K562 (cell line): Measurements from ENCODE around the gene RNF187. TPM values are rescaled to one million over a fixed set of nuclear protein-coding genes. Genes with fewer than 3 reads are reported as not detected.

Experiments used
- HEY1 ChIP-seq: fragments of 250-450 bp; sonication (Bioruptor Pico); IDR thresholded peaks from 2 replicates; pipeline ENCODE4 v1.5.0; 2020; ENCODE audit warnings: mild to moderate bottlenecking, moderate library complexity, borderline replicate concordance
- HMG20B ChIP-seq: fragments of 250-450 bp; sonication (Bioruptor Pico); IDR thresholded peaks from 2 replicates; pipeline ENCODE4 v1.5.0; 2021; ENCODE audit warnings: mild to moderate bottlenecking
- IFI16 ChIP-seq: fragments of 250-450 bp; sonication (Bioruptor Pico); IDR thresholded peaks from 2 replicates; pipeline ENCODE4 v2.1.2; 2022; ENCODE audit warnings: mild to moderate bottlenecking, inconsistent platforms
- KDM5B ChIP-seq: fragments of 200-600 bp; sonication (generic); IDR thresholded peaks from 2 replicates; pipeline ENCODE4 v1.6.1; 2012; ENCODE audit warnings: low read depth, mild to moderate bottlenecking, moderate library complexity, low read length, control low read depth, inconsistent platforms; ENCODE audit not compliant: insufficient replicate concordance
- MYBL2 ChIP-seq, 2 experiments: fragments of 450-650 bp in 1 of 2; sonication (generic) in 1 of 2; formaldehyde crosslinking in 1 of 2; IDR thresholded peaks; 2 replicates each; pipeline versions ENCODE4 v1.6.1 to v1.8.1; 2017 to 2022; ENCODE audit warnings: borderline replicate concordance in 1 of 2, inconsistent platforms in 1 of 2, low read depth in 1 of 2, mild to moderate bottlenecking in 1 of 2, missing genetic modification reagents in 1 of 2, moderate library complexity in 1 of 2
- NEUROD1 ChIP-seq: fragments of 150-350 bp; IDR thresholded peaks from 2 replicates; pipeline ENCODE4 v1.6.1; 2014; ENCODE audit warnings: borderline replicate concordance, low read length, low read depth; ENCODE audit not compliant: partially characterized antibody
- NONO ChIP-seq, 2 experiments: fragments of 200-400 bp in 1 of 2; fragments of 450-650 bp in 1 of 2; formaldehyde crosslinking in 1 of 2; IDR thresholded peaks; 2 replicates each; pipeline ENCODE4 v1.6.1; 2017; ENCODE audit warnings: low read depth in 2 of 2, mild to moderate bottlenecking in 2 of 2, moderate library complexity in 2 of 2, low read length in 1 of 2
- PRMT5 ChIP-seq: sonication (generic); formaldehyde crosslinking; IDR thresholded peaks from 2 replicates; pipeline ENCODE4 v1.5.0; 2020; ENCODE audit warnings: missing genetic modification reagents
- PTTG1 ChIP-seq: fragments of 450-650 bp; IDR thresholded peaks from 2 replicates; pipeline ENCODE4 v1.6.1; 2016; ENCODE audit warnings: low read depth, mild to moderate bottlenecking, missing genetic modification characterization, missing compliant biosample characterization
- SRSF1 ChIP-seq: fragments of 200-400 bp; formaldehyde crosslinking; IDR thresholded peaks from 2 replicates; pipeline ENCODE4 v1.6.1; 2017; ENCODE audit warnings: mild to moderate bottlenecking, low read depth, low read length, moderate library complexity
- SRSF9 ChIP-seq: fragments of 200-400 bp; formaldehyde crosslinking; IDR thresholded peaks from 2 replicates; pipeline ENCODE4 v1.6.1; 2017; ENCODE audit warnings: low read depth, low read length, borderline replicate concordance
- TCF7 ChIP-seq: sonication (generic); IDR thresholded peaks from 2 replicates; pipeline ENCODE4 v1.6.1; 2016; ENCODE audit warnings: antibody characterized with exemption, borderline replicate concordance
- TEAD4 ChIP-seq, 2 experiments: sonication (generic) in 1 of 2; formaldehyde crosslinking in 1 of 2; IDR thresholded peaks; 2 replicates each; pipeline versions ENCODE4 v1.6.1 to v1.8.0; 2012 to 2022; ENCODE audit warnings: borderline replicate concordance in 1 of 2, inconsistent platforms in 1 of 2, low read length in 1 of 2, mild to moderate bottlenecking in 1 of 2, missing genetic modification reagents in 1 of 2
- ZNF263 ChIP-seq: sonication (generic); formaldehyde crosslinking; IDR thresholded peaks from 2 replicates; pipeline ENCODE4 v1.8.0; 2022; ENCODE audit warnings: mild to moderate bottlenecking, missing genetic modification reagents, borderline replicate concordance
- ZNF551 ChIP-seq: fragments of 250-450 bp; sonication (Bioruptor Pico); IDR thresholded peaks from 2 replicates; pipeline ENCODE4 v1.5.0; 2021; ENCODE audit warnings: mild to moderate bottlenecking, moderate library complexity
- ZNF583 ChIP-seq: fragments of 250-450 bp; sonication (Bioruptor Pico); IDR thresholded peaks from 2 replicates; pipeline ENCODE4 v1.4.0; 2020
- polyA plus RNA-seq, 8 experiments: library from polyadenylated mRNA; depleted of rRNA in 4 of 8; stranded (reverse) in 5 of 8; unstranded in 3 of 8; fragments of >200 nt; fragmentation: Nextera tagmentation in 2 of 8; fragmentation: Illumina TruSeq in 1 of 8; extraction: Ambion mirVana in 2 of 8; extraction: Trizol in 1 of 8; gene quantifications; 2 replicates each; pipeline versions ENCODE4 v1.2.1 to v1.2.3, GENCODE V29; 2011 to 2014; ENCODE audit warnings: inconsistent platforms in 1 of 8, missing spikeins in 1 of 8
- total RNA-seq, 7 experiments: library from RNA; depleted of rRNA in 6 of 7; stranded (reverse); fragments of >200 nt in 6 of 7; fragmentation: Illumina TruSeq in 2 of 7; extraction: Trizol in 2 of 7; gene quantifications; 2 replicates each; pipeline versions ENCODE4 v1.2.1 to v1.2.3, GENCODE V29; 2011 to 2021; ENCODE audit warnings: low replicate concordance in 1 of 7
- TF ChIP-seq, protein P1 (sequence below): fragments of 200-800 bp; sonication (Bioruptor generic); IDR thresholded peaks from 2 replicates; pipeline ENCODE4 v1.6.1; 2016; ENCODE audit warnings: missing genetic modification characterization, missing compliant biosample characterization
- TF ChIP-seq, protein P2 (sequence below), 2 experiments: fragments of 150-350 bp in 1 of 2; IDR thresholded peaks; 2 replicates each; pipeline ENCODE4 v1.6.1; 2012 to 2016; ENCODE audit warnings: low read depth in 2 of 2, low read length in 2 of 2, mild to moderate bottlenecking in 1 of 2, moderate library complexity in 1 of 2

RNF187 gene
- total and polyA plus RNA-seq, 9 of the 15 experiments (the other 6 are each of a cell fraction or from before 2014, with no cell fraction given), result 2.3 to 119 (median 41.9) TPM

DNA sequence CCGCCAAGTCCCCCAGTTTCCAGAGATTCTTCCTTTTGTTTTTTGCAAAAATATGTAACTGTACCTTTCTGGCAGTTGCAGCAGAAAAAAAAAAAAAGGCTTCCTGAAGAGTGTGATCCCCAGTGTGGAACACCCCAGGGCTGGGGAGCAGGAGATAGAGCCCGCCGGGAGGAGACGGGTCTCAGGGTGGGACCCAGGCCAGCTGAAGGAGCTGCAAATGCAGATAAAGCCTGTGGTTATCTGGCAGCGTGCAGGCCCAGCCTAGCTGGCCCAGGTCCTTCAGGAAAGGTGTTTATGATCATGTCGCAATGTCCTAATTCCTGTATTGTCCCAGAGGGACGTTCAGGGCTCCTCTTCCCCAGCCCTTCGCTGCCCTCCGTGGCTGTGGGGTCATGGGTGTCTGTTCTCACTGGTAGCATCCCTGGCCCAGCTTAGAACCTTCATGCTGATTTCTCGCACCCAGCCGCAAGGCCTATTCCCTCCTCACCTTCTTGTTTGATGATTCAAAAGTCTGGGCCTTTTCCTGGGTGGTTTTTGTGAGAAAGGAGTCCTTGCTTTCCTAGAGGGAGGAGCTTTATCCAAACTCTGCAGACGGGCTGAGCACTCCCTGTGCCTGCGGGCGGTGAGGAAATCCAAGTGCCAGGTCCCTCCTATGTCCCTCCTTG, 26.2 kb downstream of the RNF187 start (continued):
- TF ChIP-seq, protein P1, sequence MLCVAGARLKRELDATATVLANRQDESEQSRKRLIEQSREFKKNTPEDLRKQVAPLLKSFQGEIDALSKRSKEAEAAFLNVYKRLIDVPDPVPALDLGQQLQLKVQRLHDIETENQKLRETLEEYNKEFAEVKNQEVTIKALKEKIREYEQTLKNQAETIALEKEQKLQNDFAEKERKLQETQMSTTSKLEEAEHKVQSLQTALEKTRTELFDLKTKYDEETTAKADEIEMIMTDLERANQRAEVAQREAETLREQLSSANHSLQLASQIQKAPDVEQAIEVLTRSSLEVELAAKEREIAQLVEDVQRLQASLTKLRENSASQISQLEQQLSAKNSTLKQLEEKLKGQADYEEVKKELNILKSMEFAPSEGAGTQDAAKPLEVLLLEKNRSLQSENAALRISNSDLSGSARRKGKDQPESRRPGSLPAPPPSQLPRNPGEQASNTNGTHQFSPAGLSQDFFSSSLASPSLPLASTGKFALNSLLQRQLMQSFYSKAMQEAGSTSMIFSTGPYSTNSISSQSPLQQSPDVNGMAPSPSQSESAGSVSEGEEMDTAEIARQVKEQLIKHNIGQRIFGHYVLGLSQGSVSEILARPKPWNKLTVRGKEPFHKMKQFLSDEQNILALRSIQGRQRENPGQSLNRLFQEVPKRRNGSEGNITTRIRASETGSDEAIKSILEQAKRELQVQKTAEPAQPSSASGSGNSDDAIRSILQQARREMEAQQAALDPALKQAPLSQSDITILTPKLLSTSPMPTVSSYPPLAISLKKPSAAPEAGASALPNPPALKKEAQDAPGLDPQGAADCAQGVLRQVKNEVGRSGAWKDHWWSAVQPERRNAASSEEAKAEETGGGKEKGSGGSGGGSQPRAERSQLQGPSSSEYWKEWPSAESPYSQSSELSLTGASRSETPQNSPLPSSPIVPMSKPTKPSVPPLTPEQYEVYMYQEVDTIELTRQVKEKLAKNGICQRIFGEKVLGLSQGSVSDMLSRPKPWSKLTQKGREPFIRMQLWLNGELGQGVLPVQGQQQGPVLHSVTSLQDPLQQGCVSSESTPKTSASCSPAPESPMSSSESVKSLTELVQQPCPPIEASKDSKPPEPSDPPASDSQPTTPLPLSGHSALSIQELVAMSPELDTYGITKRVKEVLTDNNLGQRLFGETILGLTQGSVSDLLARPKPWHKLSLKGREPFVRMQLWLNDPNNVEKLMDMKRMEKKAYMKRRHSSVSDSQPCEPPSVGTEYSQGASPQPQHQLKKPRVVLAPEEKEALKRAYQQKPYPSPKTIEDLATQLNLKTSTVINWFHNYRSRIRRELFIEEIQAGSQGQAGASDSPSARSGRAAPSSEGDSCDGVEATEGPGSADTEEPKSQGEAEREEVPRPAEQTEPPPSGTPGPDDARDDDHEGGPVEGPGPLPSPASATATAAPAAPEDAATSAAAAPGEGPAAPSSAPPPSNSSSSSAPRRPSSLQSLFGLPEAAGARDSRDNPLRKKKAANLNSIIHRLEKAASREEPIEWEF, result peak; percentile 92; the same call in 1 of the 2 replicates
- TF ChIP-seq PRMT5 (CRISPR knock-in tag) (no peak), SRSF9 (no peak), MYBL2 (IDR thresholded peaks at IDR 0.05; ENCODE audit: low read depth) (no peak; the same call in 1 of the 2 replicates), MYBL2 (CRISPR knock-in tag; IDR thresholded peaks at IDR 0.05; ENCODE audit: borderline replicate concordance) (no peak), PTTG1 (tag) (no peak), ZNF551 (CRISPR knock-in tag) (no peak), ZNF583 (CRISPR knock-in tag) (no peak; the same call in 1 of the 2 replicates), SRSF1 (no peak), TCF7 (peak; percentile 89), NEUROD1 (peak; percentile 94), KDM5B (no peak), TEAD4 (IDR thresholded peaks at IDR 0.05; ENCODE audit: low read length) (peak; percentile 100), TEAD4 (CRISPR knock-in tag; IDR thresholded peaks at IDR 0.05; ENCODE audit: borderline replicate concordance) (no peak), IFI16 (CRISPR knock-in tag) (no peak), HEY1 (peak; percentile 20; the same call in 1 of the 2 replicates), HMG20B (no peak), ZNF263 (CRISPR knock-in tag) (peak; percentile 83; the same call in 1 of the 2 replicates), NONO (IDR thresholded peaks at IDR 0.05; ENCODE audit: low read depth in 2 of 2, low read length in 1 of 2) (peak in 1 of 2 experiments; percentile 94; a peak in 2 of 4 replicates)
- TF ChIP-seq, protein P2, sequence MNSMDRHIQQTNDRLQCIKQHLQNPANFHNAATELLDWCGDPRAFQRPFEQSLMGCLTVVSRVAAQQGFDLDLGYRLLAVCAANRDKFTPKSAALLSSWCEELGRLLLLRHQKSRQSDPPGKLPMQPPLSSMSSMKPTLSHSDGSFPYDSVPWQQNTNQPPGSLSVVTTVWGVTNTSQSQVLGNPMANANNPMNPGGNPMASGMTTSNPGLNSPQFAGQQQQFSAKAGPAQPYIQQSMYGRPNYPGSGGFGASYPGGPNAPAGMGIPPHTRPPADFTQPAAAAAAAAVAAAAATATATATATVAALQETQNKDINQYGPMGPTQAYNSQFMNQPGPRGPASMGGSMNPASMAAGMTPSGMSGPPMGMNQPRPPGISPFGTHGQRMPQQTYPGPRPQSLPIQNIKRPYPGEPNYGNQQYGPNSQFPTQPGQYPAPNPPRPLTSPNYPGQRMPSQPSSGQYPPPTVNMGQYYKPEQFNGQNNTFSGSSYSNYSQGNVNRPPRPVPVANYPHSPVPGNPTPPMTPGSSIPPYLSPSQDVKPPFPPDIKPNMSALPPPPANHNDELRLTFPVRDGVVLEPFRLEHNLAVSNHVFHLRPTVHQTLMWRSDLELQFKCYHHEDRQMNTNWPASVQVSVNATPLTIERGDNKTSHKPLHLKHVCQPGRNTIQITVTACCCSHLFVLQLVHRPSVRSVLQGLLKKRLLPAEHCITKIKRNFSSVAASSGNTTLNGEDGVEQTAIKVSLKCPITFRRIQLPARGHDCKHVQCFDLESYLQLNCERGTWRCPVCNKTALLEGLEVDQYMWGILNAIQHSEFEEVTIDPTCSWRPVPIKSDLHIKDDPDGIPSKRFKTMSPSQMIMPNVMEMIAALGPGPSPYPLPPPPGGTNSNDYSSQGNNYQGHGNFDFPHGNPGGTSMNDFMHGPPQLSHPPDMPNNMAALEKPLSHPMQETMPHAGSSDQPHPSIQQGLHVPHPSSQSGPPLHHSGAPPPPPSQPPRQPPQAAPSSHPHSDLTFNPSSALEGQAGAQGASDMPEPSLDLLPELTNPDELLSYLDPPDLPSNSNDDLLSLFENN (IDR thresholded peaks at IDR 0.05; ENCODE audit: low read depth in 2 of 2, low read length in 2 of 2), result peak in 1 of 2 experiments; percentile 98; a peak in 2 of 4 replicates
